CD4-positive, alpha-beta T cell (primary cell): ENCODE results near the gene RASA2. TPM values are rescaled to one million over a fixed set of nuclear protein-coding genes. Genes with fewer than 3 reads are reported as not detected.

Source experiments
- ATAC-seq: fragments of 200-7000 bp; cut with Tn5 transposase; one replicate; pipeline ENCODE4 v1.10.0; 2022; ENCODE audit warnings: mild to moderate bottlenecking; ENCODE audit not compliant: poor library complexity
- CTCF ChIA-PET: fragments of 350-600 bp; sonication (Branson Sonifier 250); formaldehyde crosslinking; loops from one replicate; lab custom pipeline; 2021; ENCODE audit warnings: antibody characterized with exemption, inconsistent platforms; lab: Charles Lee
- POLR2A ChIA-PET: fragments of 350-600 bp; sonication (Branson Sonifier 250); formaldehyde crosslinking; loops from one replicate; lab custom pipeline; 2021; ENCODE audit warnings: antibody characterized with exemption, inconsistent platforms; lab: Charles Lee
- DNase-seq, 14 experiments: peaks; one replicate each; pipeline ENCODE4 v3.0.0-alpha.2; 2013 to 2020; ENCODE audit warnings: mixed read lengths in 2 of 14
- H3K27ac ChIP-seq, 2 donors: one replicate each; pipeline versions ENCODE4 v1.5.1 to v1.7.0; 2013; ENCODE audit warnings: low read length in 2 of 2, low read depth in 1 of 2, mild to moderate bottlenecking in 1 of 2
- H3K27me3 ChIP-seq, 2 experiments: 1 replicate in 1 of 2; 2 replicates in 1 of 2; pipeline versions ENCODE4 v1.6.1 to v1.7.0; 2013; ENCODE audit warnings: low read length in 2 of 2, control low read depth in 1 of 2, mild to moderate bottlenecking in 1 of 2, moderate library complexity in 1 of 2; ENCODE audit not compliant: insufficient read depth in 2 of 2, control insufficient read depth in 1 of 2
- H3K36me3 ChIP-seq: one replicate; pipeline ENCODE4 v1.6.1; 2013; ENCODE audit warnings: low read length, control low read depth; ENCODE audit not compliant: insufficient read depth
- H3K4me1 ChIP-seq: one replicate; pipeline ENCODE4 v1.6.1; 2013; ENCODE audit warnings: low read length, control low read depth; ENCODE audit not compliant: insufficient read depth
- H3K4me3 ChIP-seq: one replicate; pipeline ENCODE4 v1.5.1; 2013; ENCODE audit warnings: mild to moderate bottlenecking, low read length, moderate library complexity
- H3K9me3 ChIP-seq, 2 experiments: 1 replicate in 1 of 2; 2 replicates in 1 of 2; pipeline versions ENCODE4 v1.6.1 to v1.7.0; 2013; ENCODE audit warnings: low read length in 2 of 2, mild to moderate bottlenecking in 2 of 2, control low read depth in 1 of 2, moderate library complexity in 1 of 2; ENCODE audit not compliant: control insufficient read depth in 1 of 2, insufficient read depth in 1 of 2
- H3K27ac Mint-ChIP-seq: one replicate; pipeline ENCODE4 v1.8.0; 2020; ENCODE audit warnings: mixed read lengths
- H3K27me3 Mint-ChIP-seq: one replicate; pipeline ENCODE4 v1.8.0; 2021; ENCODE audit warnings: mixed read lengths
- H3K36me3 Mint-ChIP-seq: one replicate; pipeline ENCODE4 v1.8.0; 2021; ENCODE audit warnings: low read depth, mixed read lengths
- H3K4me1 Mint-ChIP-seq: one replicate; pipeline ENCODE4 v1.8.0; 2021; ENCODE audit warnings: low read depth, mixed read lengths
- H3K4me3 Mint-ChIP-seq: one replicate; pipeline ENCODE4 v1.8.0; 2020; ENCODE audit warnings: mild to moderate bottlenecking, mixed read lengths
- H3K9me3 Mint-ChIP-seq: one replicate; pipeline ENCODE4 v1.8.0; 2020; ENCODE audit warnings: mixed read lengths
- CTCF ChIP-seq: fragments of 200-600 bp; IDR thresholded peaks from one replicate; pipeline ENCODE4 v1.8.0; 2022; ENCODE audit warnings: antibody characterized with exemption, mild to moderate bottlenecking
- intact Hi-C, 2 experiments: fragments of 100-400 bp; cut with DNase I in 1 of 2; cut with micrococcal nuclease in 1 of 2; formaldehyde crosslinking; loops; one replicate each; pipeline versions ENCODE4 v1.15.1 to v1.9.0; 2023 to 2025; cut with DNase I, micrococcal nuclease
- total RNA-seq, 174 experiments: library from RNA in 2 of 174; stranded (reverse) in 2 of 174; gene quantifications; one replicate each; pipeline ENCODE4 v1.2.3 and lab custom pipeline; 2021 to 2026

RASA2 gene
- total RNA-seq, 2 experiments from 2014 or later = 96.1 to 96.4 TPM

DNA sequence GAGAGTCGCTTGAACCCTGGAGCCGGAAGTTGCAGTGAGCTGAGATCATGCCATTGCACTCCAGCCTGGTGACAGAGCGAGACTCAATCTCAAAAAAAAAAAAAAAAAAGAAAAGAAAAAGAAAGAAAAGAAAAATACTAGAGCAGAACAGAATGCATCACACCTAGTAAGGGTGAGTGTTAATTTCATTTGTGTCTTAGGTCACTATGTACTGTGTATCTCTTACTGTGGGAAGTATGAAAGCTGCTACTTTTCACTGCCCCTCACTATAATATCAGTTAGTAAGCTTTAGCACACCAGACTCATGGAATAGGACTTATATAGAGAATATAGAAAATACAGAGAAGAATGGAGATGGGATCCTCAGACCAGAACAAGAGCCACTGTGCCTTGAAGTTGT is 45.9 kb upstream of the RASA2 start:
- H3K9me3 ChIP-seq = no peaks in the 10 kb centered on the region
- peaks cover 31% of the 10 kb centered on the region for H3K4me1 Mint-ChIP-seq
- no peak overlapping the region for H3K4me3 Mint-ChIP-seq
- no peaks in the 10 kb centered on the region for H3K27me3 Mint-ChIP-seq
- no peak overlapping the region for H3K4me3 ChIP-seq
- no peak for DNase-seq
- H3K36me3 ChIP-seq = peaks cover 49% of the 10 kb centered on the region
- peaks cover 77% of the 10 kb centered on the region for H3K36me3 Mint-ChIP-seq
- peaks cover 9% of the 10 kb centered on the region for H3K4me1 ChIP-seq
- no peaks in the 10 kb centered on the region for H3K27me3 ChIP-seq
- CTCF ChIA-PET = interaction anchor here (0.8 to 3.8 kb wide), 17 partner anchors 12 to 157 kb away, joined by 3 to 27 read pairs (median 6); no protein-coding TSS in a partner anchor
- H3K9me3 Mint-ChIP-seq = no peaks in the 10 kb centered on the region
- peak overlapping the region; percentile 68 for H3K27ac Mint-ChIP-seq
- H3K27ac ChIP-seq = no peak overlapping the region
- POLR2A ChIA-PET = interaction anchor here (0.8 to 1.1 kb wide), 4 partner anchors 11 to 171 kb away, joined by 3 to 4 read pairs (median 3); no protein-coding TSS in a partner anchor
- intact Hi-C loops = loop anchor here in 1 of 2 experiments (2.0 kb wide), 1 partner anchor 70 kb away; no protein-coding TSS in a partner anchor
- TF ChIP-seq CTCF = no peak
- ATAC-seq = no peak

- Mint-ChIP-seq H3K4me1 (peaks cover 28% of the 10 kb centered on the region), H3K27me3 (no peaks in the 10 kb centered on the region)
- H3K36me3 ChIP-seq = peaks cover 50% of the 10 kb centered on the region
Measured at GRCh38 chr3:141441381-141442364, 45.2 kb upstream of the RASA2 start.

More at GRCh38 chr3:141441381-141442364, 45.2 kb upstream of the RASA2 start:
- intact Hi-C loops = loop anchor here in 1 of 2 experiments (2.0 kb wide), 1 partner anchor 71 kb away; no protein-coding TSS in a partner anchor
- no peaks in the 10 kb centered on the region for H3K9me3 Mint-ChIP-seq
- Histone ChIP-seq H3K4me1 (peaks cover 9% of the 10 kb centered on the region), H3K27me3 (no peaks in the 10 kb centered on the region), H3K9me3 (no peaks in the 10 kb centered on the region), H3K27ac (no peak overlapping the region), H3K4me3 (no peak overlapping the region)
- ChIA-PET CTCF (interaction anchor here (0.6 to 3.8 kb wide), 28 partner anchors 11 to 210 kb away, joined by 3 to 27 read pairs (median 4); partner anchors contain the start of gene PXYLP1), POLR2A (interaction anchor here (0.8 to 1.1 kb wide), 3 partner anchors 11 to 170 kb away, joined by 3 to 4 read pairs (median 3); no protein-coding TSS in a partner anchor)
- H3K36me3 Mint-ChIP-seq = peaks cover 85% of the 10 kb centered on the region
- H3K4me3 Mint-ChIP-seq = peak overlapping the region; percentile 4
- TF ChIP-seq CTCF = peak; percentile 75
- H3K27ac Mint-ChIP-seq = peak overlapping the region; percentile 68
- peak; percentile 97 for ATAC-seq
- DNase-seq = peak; percentile 42 to 86 (median 74)
